ENCODE data around the gene UBE2Q1.

GRCh38 chr1:154575951-154576566 is 17.6 kb upstream of the UBE2Q1 start:
- TF ChIP-seq PKNOX1 (IDR thresholded peaks at IDR 0.05): no peak
- no peak for TF ChIP-seq SP1 (IDR thresholded peaks at IDR 0.05)
- TF ChIP-seq LEF1 (IDR thresholded peaks at IDR 0.05; ENCODE audit: borderline replicate concordance): no peak
- no peak for TF ChIP-seq ARNT (IDR thresholded peaks at IDR 0.05)
- TF ChIP-seq CTBP1 (IDR thresholded peaks at IDR 0.05; ENCODE audit: borderline replicate concordance): no peak
- TF ChIP-seq NFRKB (IDR thresholded peaks at IDR 0.05): no peak
- no peak for TF ChIP-seq SUZ12 (IDR thresholded peaks at IDR 0.05)
- TF ChIP-seq BHLHE40 (IDR thresholded peaks at IDR 0.05; ENCODE audit: borderline replicate concordance): no peak
- no peak for TF ChIP-seq ELF4 (IDR thresholded peaks at IDR 0.05)
- TF ChIP-seq L3MBTL2 (conservative IDR thresholded peaks at IDR 0.05): no peak
- TF ChIP-seq HDGF (IDR thresholded peaks at IDR 0.05; ENCODE audit: borderline replicate concordance): no peak
- no peak for TF ChIP-seq FOXM1 (IDR thresholded peaks at IDR 0.05; ENCODE audit: borderline replicate concordance)

Measured in HEK293T (cell line).